ENCODE measurements around the gene PLAU. TPM values are rescaled to one million over a fixed set of nuclear protein-coding genes. Genes with fewer than 3 reads are reported as not detected.
A peak's percentile ranks its signal among the peaks of the same experiment; 100 is the strongest.
"Not testable (repeated sequence)": the region's sequence is repeated elsewhere in the genome, so short reads cannot be mapped to it uniquely, and the experiment has no call there.

PLAU gene
- polyA plus RNA-seq, 4 donors = 1.3 to 21.5 (median 6.4) TPM

GRCh38 chr10:73925539-73925938 lies 14.6 kb downstream of the PLAU start:
- Histone ChIP-seq H3K9me3 (ENCODE audit: control insufficient read depth in 2 of 2, insufficient read depth in 1 of 2, low read depth in 1 of 2, low read length in 1 of 2) (no peaks in the 10 kb centered on the region), H3K27ac (ENCODE audit: low read depth in 1 of 3, low read length in 2 of 3) (no peak overlapping the region), H3K4me1 (ENCODE audit: control insufficient read depth in 3 of 3, insufficient read depth in 2 of 3, low read depth in 1 of 3, low read length in 2 of 3) (peaks cover 0 to 5% (median 0%) of the 10 kb centered on the region in 3 donors), H3K27me3 (ENCODE audit: control insufficient read depth in 3 of 3, insufficient read depth in 3 of 3, low read length in 3 of 3) (no peaks in the 10 kb centered on the region), H3K36me3 (ENCODE audit: control insufficient read depth in 3 of 3, insufficient read depth in 2 of 3, low read depth in 1 of 3, low read length in 3 of 3) (no peaks in the 10 kb centered on the region), H3K4me3 (ENCODE audit: low read depth in 1 of 3, low read length in 3 of 3) (no peak overlapping the region)
- 55 to 67% (median 65%) methylated on average over 4 of the region's 4 CpGs for WGBS, 3 donors
- FAIRE-seq (no peak), DNase-seq (no peak)

DNA sequence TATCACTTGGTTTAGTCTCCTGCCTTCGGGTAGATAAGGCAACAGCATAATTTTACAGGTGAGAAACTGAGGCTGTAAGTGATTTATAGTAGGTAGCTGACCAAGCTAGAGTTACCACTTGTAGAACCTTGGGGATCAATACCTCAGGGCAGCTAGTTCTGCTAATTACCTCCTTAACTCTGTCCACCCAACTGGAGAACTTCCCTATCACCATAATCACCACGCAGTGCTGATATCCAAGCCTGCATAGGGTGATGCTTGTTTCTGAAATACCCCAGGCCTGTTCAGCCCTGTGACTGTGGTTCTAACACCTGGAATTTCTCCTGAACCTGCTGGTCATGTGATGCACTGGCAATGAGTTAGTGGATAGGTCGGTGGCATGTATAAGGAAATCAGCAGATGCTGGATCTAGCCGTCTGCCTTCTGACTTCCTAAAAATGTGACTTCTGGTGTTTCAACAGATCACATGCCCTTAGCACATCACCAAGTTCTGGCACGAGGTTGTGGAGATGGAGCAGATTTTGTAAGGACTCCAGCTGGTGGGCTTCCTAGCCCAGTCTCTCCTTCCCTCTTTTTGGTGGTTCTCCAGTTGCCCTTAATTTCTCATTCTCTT lies 15.3 kb downstream of the PLAU start:
- Histone ChIP-seq H3K9me3 (ENCODE audit: control insufficient read depth in 2 of 2, insufficient read depth in 1 of 2, low read depth in 1 of 2, low read length in 1 of 2) (no peaks in the 10 kb centered on the region), H3K27ac (ENCODE audit: low read depth in 1 of 3, low read length in 2 of 3) (no peak overlapping the region), H3K36me3 (ENCODE audit: control insufficient read depth in 3 of 3, insufficient read depth in 2 of 3, low read depth in 1 of 3, low read length in 3 of 3) (no peaks in the 10 kb centered on the region), H3K27me3 (ENCODE audit: control insufficient read depth in 3 of 3, insufficient read depth in 3 of 3, low read length in 3 of 3) (no peaks in the 10 kb centered on the region), H3K4me3 (ENCODE audit: low read depth in 1 of 3, low read length in 3 of 3) (no peak overlapping the region), H3K4me1 (ENCODE audit: control insufficient read depth in 3 of 3, insufficient read depth in 2 of 3, low read depth in 1 of 3, low read length in 2 of 3) (peaks cover 0 to 12% (median 0%) of the 10 kb centered on the region in 3 donors)
- DNase-seq = no peak
- FAIRE-seq = no peak
- 74 to 83% (median 77%) methylated on average over 5 of the region's 5 CpGs for WGBS, 3 donors

DNA sequence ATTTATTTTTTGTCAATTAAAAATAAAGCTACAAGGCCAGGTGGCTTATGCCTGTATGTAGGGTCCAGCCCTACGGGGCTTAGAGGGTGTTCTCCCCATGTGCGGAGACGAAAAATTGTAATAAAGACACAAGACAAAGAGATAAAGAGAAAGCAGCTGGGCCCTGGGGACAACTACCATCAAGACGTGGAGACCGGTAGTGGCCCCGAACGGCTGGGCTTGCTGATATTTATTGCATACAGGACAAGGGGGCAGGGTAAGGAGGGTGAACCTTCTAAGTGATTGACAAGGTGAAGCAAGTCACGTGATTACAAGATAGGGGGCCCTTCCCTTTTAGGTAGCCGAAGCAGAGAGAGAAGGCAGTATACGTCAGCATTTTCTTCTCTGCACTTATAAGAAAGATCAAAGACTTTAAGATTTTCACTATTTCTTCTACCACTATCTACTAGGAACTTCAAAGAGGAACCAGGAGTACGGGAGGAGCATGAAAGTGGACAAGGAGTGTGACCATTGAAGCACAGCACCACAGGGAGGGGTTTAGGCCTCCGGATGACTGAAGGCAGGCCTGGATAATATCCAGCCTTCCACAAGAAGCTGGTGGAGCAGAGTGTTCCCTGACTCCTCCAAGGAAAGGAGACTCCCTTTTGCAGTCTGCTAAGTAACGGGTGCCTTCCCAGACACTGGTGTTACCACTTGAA lies 19.8 kb downstream of the PLAU start:
- H3K36me3 ChIP-seq (ENCODE audit: control insufficient read depth in 3 of 3, insufficient read depth in 2 of 3, low read depth in 1 of 3, low read length in 3 of 3); FAIRE-seq; H3K4me3 ChIP-seq (ENCODE audit: low read depth in 1 of 3, low read length in 3 of 3); H3K9me3 ChIP-seq (ENCODE audit: control insufficient read depth in 2 of 2, insufficient read depth in 1 of 2, low read depth in 1 of 2, low read length in 1 of 2); H3K27me3 ChIP-seq (ENCODE audit: control insufficient read depth in 3 of 3, insufficient read depth in 3 of 3, low read length in 3 of 3): not testable (repeated sequence)
- H3K27ac ChIP-seq (ENCODE audit: low read depth in 1 of 3, low read length in 2 of 3) = peak overlapping the region in 1 of 3 donors; percentile 64
- DNase-seq = peak in 1 of 2 donors; percentile 69
- 73 to 88% (median 87%) methylated on average over 13 of the region's 13 CpGs for WGBS, 3 donors
- peaks cover 0 to 18% (median 5%) of the 10 kb centered on the region in 3 donors for H3K4me1 ChIP-seq (ENCODE audit: control insufficient read depth in 3 of 3, insufficient read depth in 2 of 3, low read depth in 1 of 3, low read length in 2 of 3)

DNA sequence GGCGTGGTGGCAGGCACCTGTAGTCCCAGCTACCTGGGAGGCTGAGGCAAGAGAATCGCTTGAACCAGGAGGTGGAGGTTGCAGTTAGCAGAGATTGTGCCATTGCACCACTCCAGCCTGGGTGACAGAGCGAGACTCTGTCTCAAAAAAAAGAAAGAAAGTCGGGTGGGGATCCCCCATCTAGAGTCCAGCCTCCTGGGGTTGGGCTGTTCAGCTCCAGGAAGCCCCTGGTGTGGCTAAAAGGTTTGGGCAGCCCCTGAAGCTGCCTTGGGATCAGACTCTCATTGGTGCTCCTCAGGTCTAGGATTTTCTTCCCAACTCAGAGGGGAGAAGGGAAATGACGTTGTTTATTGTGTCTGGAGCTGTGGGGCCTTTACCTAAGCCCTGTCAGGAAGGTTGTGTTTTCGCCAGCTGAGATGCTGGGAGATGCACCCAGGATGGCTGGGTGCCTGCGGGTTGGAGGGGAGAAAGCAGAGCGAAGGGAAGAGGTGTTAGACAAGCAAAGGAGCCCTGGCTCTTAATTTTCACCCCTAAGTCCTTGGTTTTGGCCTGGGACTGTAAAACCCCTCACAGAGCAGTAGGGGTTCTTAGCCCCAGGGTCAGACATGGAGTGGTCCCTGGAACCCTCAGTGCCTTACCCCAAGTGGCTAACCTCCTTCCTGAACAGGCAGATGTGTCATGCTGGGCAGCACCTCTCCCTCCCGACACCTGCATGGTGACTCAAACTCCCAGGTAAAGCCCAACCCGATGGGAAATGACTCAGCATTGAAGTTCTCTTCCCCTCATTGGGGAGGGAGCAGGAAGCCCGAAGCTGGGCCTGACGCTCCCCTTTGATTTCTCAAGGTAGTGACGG lies 21.1 kb downstream of the PLAU start:
- peak; percentile 69 to 80 for DNase-seq
- 53 to 67% (median 62%) methylated on average over 13 of the region's 13 CpGs for WGBS, 3 donors
- peak overlapping the region in 1 of 3 donors; percentile 48 for H3K27ac ChIP-seq (ENCODE audit: low read depth in 1 of 3, low read length in 2 of 3)

DNA sequence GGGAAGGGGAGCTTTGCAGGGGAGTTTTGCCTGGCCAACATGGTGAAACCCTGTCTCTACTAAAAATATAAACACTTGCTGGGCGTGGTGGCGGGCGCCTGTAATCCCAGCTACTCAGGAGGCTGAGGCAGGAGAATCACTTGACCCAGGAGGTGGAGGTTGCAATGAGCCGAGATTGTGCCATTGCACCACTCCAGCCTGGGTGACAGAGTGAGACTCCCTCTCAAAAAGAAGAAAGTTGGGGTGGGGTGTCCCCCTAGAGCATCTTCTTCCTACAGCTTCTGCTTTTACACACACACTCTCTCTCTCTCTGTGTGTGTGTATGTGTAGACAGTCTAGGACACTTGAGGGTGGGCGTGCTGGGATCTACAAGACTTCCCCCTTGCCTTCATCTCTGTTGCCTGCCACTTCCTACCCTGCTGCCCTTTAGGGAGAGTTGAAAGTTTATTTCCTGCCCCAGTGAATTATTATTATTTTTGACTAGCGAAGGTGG lies 21.7 kb downstream of the PLAU start:
- WGBS, 3 donors = 77 to 89% (median 84%) methylated on average over 6 of the region's 6 CpGs
- H3K4me1 ChIP-seq (ENCODE audit: control insufficient read depth in 3 of 3, insufficient read depth in 2 of 3, low read depth in 1 of 3, low read length in 2 of 3) = peaks cover 0 to 18% (median 5%) of the 10 kb centered on the region in 3 donors
- no peak for FAIRE-seq
- no peaks in the 10 kb centered on the region for H3K27me3 ChIP-seq (ENCODE audit: control insufficient read depth in 3 of 3, insufficient read depth in 3 of 3, low read length in 3 of 3)
- H3K36me3 ChIP-seq (ENCODE audit: control insufficient read depth in 3 of 3, insufficient read depth in 2 of 3, low read depth in 1 of 3, low read length in 3 of 3) = no peaks in the 10 kb centered on the region
- H3K9me3 ChIP-seq (ENCODE audit: control insufficient read depth in 2 of 2, insufficient read depth in 1 of 2, low read depth in 1 of 2, low read length in 1 of 2) = no peaks in the 10 kb centered on the region
- no peak overlapping the region for H3K4me3 ChIP-seq (ENCODE audit: low read depth in 1 of 3, low read length in 3 of 3)
- DNase-seq = no peak
- peak overlapping the region in 1 of 3 donors; percentile 48 for H3K27ac ChIP-seq (ENCODE audit: low read depth in 1 of 3, low read length in 2 of 3)

More for the DNA sequence above, 21.1 kb downstream of the PLAU start:
- H3K4me3 ChIP-seq (ENCODE audit: low read depth in 1 of 3, low read length in 3 of 3) = no peak overlapping the region
- no peaks in the 10 kb centered on the region for H3K36me3 ChIP-seq (ENCODE audit: control insufficient read depth in 3 of 3, insufficient read depth in 2 of 3, low read depth in 1 of 3, low read length in 3 of 3)
- H3K27me3 ChIP-seq (ENCODE audit: control insufficient read depth in 3 of 3, insufficient read depth in 3 of 3, low read length in 3 of 3) = no peaks in the 10 kb centered on the region
- H3K4me1 ChIP-seq (ENCODE audit: control insufficient read depth in 3 of 3, insufficient read depth in 2 of 3, low read depth in 1 of 3, low read length in 2 of 3) = peaks cover 0 to 18% (median 5%) of the 10 kb centered on the region in 3 donors
- FAIRE-seq = no peak
- H3K9me3 ChIP-seq (ENCODE audit: control insufficient read depth in 2 of 2, insufficient read depth in 1 of 2, low read depth in 1 of 2, low read length in 1 of 2) = no peaks in the 10 kb centered on the region

DNA sequence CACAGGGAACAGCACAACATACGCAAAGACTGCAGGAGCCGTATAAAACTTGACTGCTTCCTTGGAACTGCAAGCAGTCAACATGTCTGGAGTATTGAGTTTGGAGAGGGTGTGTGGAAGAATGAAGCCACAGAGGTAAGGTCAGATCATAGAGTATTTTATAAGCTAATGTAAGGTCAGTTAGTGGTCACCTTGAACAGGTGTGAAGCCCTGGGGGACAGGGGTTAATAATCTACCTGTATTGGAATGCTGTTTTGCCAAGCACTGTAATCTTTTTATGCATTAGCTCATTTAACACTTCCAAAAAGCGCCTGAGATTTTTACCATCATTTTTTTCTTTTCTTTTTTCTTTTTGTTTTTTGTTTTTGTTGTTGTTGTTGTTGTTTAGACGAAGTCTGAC lies 23.1 kb downstream of the PLAU start:
- H3K9me3 ChIP-seq (ENCODE audit: control insufficient read depth in 2 of 2, insufficient read depth in 1 of 2, low read depth in 1 of 2, low read length in 1 of 2) = no peaks in the 10 kb centered on the region
- no peak for FAIRE-seq
- H3K36me3 ChIP-seq (ENCODE audit: control insufficient read depth in 3 of 3, insufficient read depth in 2 of 3, low read depth in 1 of 3, low read length in 3 of 3) = no peaks in the 10 kb centered on the region
- no peak for DNase-seq
- no peak overlapping the region for H3K4me3 ChIP-seq (ENCODE audit: low read depth in 1 of 3, low read length in 3 of 3)
- H3K4me1 ChIP-seq (ENCODE audit: control insufficient read depth in 3 of 3, insufficient read depth in 2 of 3, low read depth in 1 of 3, low read length in 2 of 3) = peaks cover 0 to 18% (median 5%) of the 10 kb centered on the region in 3 donors
- 86 to 93% (median 92%) methylated on average over 4 of the region's 4 CpGs for WGBS, 3 donors
- no peaks in the 10 kb centered on the region for H3K27me3 ChIP-seq (ENCODE audit: control insufficient read depth in 3 of 3, insufficient read depth in 3 of 3, low read length in 3 of 3)
- no peak overlapping the region for H3K27ac ChIP-seq (ENCODE audit: low read depth in 1 of 3, low read length in 2 of 3)

DNA sequence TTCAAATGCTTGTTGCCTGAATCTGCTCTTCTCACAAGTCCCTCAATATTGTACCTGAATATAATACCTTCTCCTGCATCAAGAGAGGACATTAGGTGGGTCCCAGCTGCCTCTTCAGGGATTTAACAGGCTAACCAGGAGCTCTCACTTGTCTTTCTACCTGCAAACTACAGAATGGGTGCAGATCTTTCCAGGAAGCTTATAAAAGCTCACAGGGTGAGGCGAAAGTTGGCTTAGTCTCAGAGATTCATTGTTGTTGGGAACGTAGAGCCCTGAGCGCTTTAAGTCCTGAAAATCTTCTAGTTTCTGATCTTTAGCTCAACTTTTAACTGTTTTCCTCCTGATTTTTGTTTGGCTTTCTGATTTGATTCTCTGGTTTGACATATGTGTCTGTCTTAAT lies 25.0 kb downstream of the PLAU start:
- FAIRE-seq = no peak
- no peaks in the 10 kb centered on the region for H3K9me3 ChIP-seq (ENCODE audit: control insufficient read depth in 2 of 2, insufficient read depth in 1 of 2, low read depth in 1 of 2, low read length in 1 of 2)
- H3K36me3 ChIP-seq (ENCODE audit: control insufficient read depth in 3 of 3, insufficient read depth in 2 of 3, low read depth in 1 of 3, low read length in 3 of 3) = no peaks in the 10 kb centered on the region
- 56 to 72% (median 72%) methylated on average over 3 of the region's 3 CpGs for WGBS, 3 donors
- H3K4me1 ChIP-seq (ENCODE audit: control insufficient read depth in 3 of 3, insufficient read depth in 2 of 3, low read depth in 1 of 3, low read length in 2 of 3) = peaks cover 0 to 12% (median 5%) of the 10 kb centered on the region in 3 donors
- H3K27me3 ChIP-seq (ENCODE audit: control insufficient read depth in 3 of 3, insufficient read depth in 3 of 3, low read length in 3 of 3) = no peaks in the 10 kb centered on the region
- H3K4me3 ChIP-seq (ENCODE audit: low read depth in 1 of 3, low read length in 3 of 3) = no peak overlapping the region
- no peak for DNase-seq
- H3K27ac ChIP-seq (ENCODE audit: low read depth in 1 of 3, low read length in 2 of 3) = no peak overlapping the region

- H3K27ac ChIP-seq (ENCODE audit: low read depth in 1 of 3, low read length in 2 of 3) = peak overlapping the region in 2 of 3 donors; percentile 26 to 49
- FAIRE-seq = no peak
- WGBS, 3 donors = 76 to 88% (median 84%) methylated on average over 5 of the region's 5 CpGs
These were observed 26.6 kb downstream of the PLAU start for GRCh38 chr10:73937333-73938043.

More at GRCh38 chr10:73937333-73938043, 26.6 kb downstream of the PLAU start:
- no peak for DNase-seq
- H3K4me1 ChIP-seq (ENCODE audit: control insufficient read depth in 3 of 3, insufficient read depth in 2 of 3, low read depth in 1 of 3, low read length in 2 of 3) = peaks cover 0 to 5% (median under 1%) of the 10 kb centered on the region in 3 donors
- H3K4me3 ChIP-seq (ENCODE audit: low read depth in 1 of 3, low read length in 3 of 3) = no peak overlapping the region
- H3K27me3 ChIP-seq (ENCODE audit: control insufficient read depth in 3 of 3, insufficient read depth in 3 of 3, low read length in 3 of 3) = no peaks in the 10 kb centered on the region
- H3K36me3 ChIP-seq (ENCODE audit: control insufficient read depth in 3 of 3, insufficient read depth in 2 of 3, low read depth in 1 of 3, low read length in 3 of 3) = no peaks in the 10 kb centered on the region
- no peaks in the 10 kb centered on the region for H3K9me3 ChIP-seq (ENCODE audit: control insufficient read depth in 2 of 2, insufficient read depth in 1 of 2, low read depth in 1 of 2, low read length in 1 of 2)
